ENCODE results near the gene POLR3B.
"Not testable (repeated sequence)": the region's sequence is repeated elsewhere in the genome, so short reads cannot be mapped to it uniquely, and the experiment has no call there.

The POLR3B gene

GRCh38 chr12:106417926-106418910 is 60.7 kb downstream of the POLR3B start:
- no peak for DNase-seq

- DNase-seq: no peak
These were observed 61.4 kb downstream of the POLR3B start for GRCh38 chr12:106418970-106419369.

- no peak for DNase-seq
These were observed 65.7 kb downstream of the POLR3B start for GRCh38 chr12:106423291-106423690.

GRCh38 chr12:106425061-106425702 is 67.6 kb downstream of the POLR3B start:
- no peak for DNase-seq

- DNase-seq: no peak
These were observed 70.4 kb downstream of the POLR3B start for GRCh38 chr12:106427917-106428316.

- no peak for DNase-seq
These were observed 70.8 kb downstream of the POLR3B start for GRCh38 chr12:106428384-106428783.

GRCh38 chr12:106429043-106429552 is 71.5 kb downstream of the POLR3B start:
- no peak for DNase-seq

GRCh38 chr12:106429636-106430035 is 72.1 kb downstream of the POLR3B start:
- DNase-seq: no peak

GRCh38 chr12:106431839-106432411 is 74.4 kb downstream of the POLR3B start:
- DNase-seq: no peak

GRCh38 chr12:106433055-106433454 is 75.5 kb downstream of the POLR3B start:
- no peak for DNase-seq

GRCh38 chr12:106434526-106434925 is 77.0 kb downstream of the POLR3B start:
- DNase-seq: no peak

GRCh38 chr12:106436164-106436563 is 78.6 kb downstream of the POLR3B start:
- no peak for DNase-seq

- no peak for DNase-seq
These were observed 85.0 kb downstream of the POLR3B start for GRCh38 chr12:106442575-106442974.

- no peak for DNase-seq
These were observed 87.5 kb downstream of the POLR3B start for GRCh38 chr12:106445053-106445452.

- DNase-seq: no peak
These were observed 88.4 kb downstream of the POLR3B start for GRCh38 chr12:106445959-106446358.

- no peak for DNase-seq
These were observed 89.0 kb downstream of the POLR3B start for GRCh38 chr12:106446419-106447092.

GRCh38 chr12:106452309-106452708 is 94.8 kb downstream of the POLR3B start:
- no peak for DNase-seq

GRCh38 chr12:106455111-106455510 is 97.6 kb downstream of the POLR3B start:
- DNase-seq: no peak

GRCh38 chr12:106459124-106459523 is 101.6 kb downstream of the POLR3B start:
- no peak for DNase-seq

- DNase-seq: no peak
These were observed 102.0 kb downstream of the POLR3B start for GRCh38 chr12:106459534-106459933.

- no peak for DNase-seq
These were observed 104.2 kb downstream of the POLR3B start for GRCh38 chr12:106461730-106462129.

GRCh38 chr12:106465605-106466004 is 108.1 kb downstream of the POLR3B start:
- DNase-seq: not testable (repeated sequence)

GRCh38 chr12:106475662-106476061 is 118.1 kb downstream of the POLR3B start:
- not testable (repeated sequence) for DNase-seq

All from activated CD4-positive, alpha-beta T cell treated with anti-CD3 and anti-CD28 coated beads, Interleukin-2, amount 50 U/mL, for 48 hours (primary cell).